Lower leg skin (tissue), 4 donors: ENCODE results near the gene SIX5. TPM values are rescaled to one million over a fixed set of nuclear protein-coding genes. Genes with fewer than 3 reads are reported as not detected.

ENCODE experiments used
- DNase-seq, 2 donors: peaks; one replicate each; pipeline ENCODE4 v3.0.0-alpha.2; 2019; ENCODE audit warnings: low spot score in 2 of 2
- H3K4me3 ChIP-seq: fragments of 200-600 bp; sonication (generic); 2 replicates; pipeline ENCODE4 v1.5.1; 2017; ENCODE audit warnings: mild to moderate bottlenecking, low read depth; ENCODE audit not compliant: poor library complexity, severe bottlenecking
- CTCF ChIP-seq, 3 donors: fragments of 450-650 bp; IDR thresholded peaks; one replicate each; pipeline ENCODE4 v1.5.1; 2016; ENCODE audit warnings: antibody characterized with exemption in 3 of 3, mild to moderate bottlenecking in 3 of 3, moderate library complexity in 2 of 3
- POLR2A ChIP-seq, 2 donors: fragments of 450-650 bp; IDR thresholded peaks; one replicate each; pipeline ENCODE4 v1.6.1; 2016 to 2017; ENCODE audit warnings: antibody characterized with exemption in 2 of 2, mild to moderate bottlenecking in 1 of 2, moderate library complexity in 1 of 2
- WGBS, 2 donors: methylation state at CpG; one replicate each; pipeline ENCODE4 v1.1.5; 2018; 5-methylcytosine and 5-hydroxymethylcytosine counted together
- intact Hi-C: fragments of 100-400 bp; cut with DNase I; formaldehyde crosslinking; loops from one replicate; pipeline ENCODE4 v1.15.0; 2023; ENCODE audit warnings: low total_unique reads
- total RNA-seq, 4 donors: library from RNA; depleted of rRNA; stranded (reverse); fragments of >200 nt; gene quantifications; one replicate each; pipeline ENCODE4 v1.1.0, GENCODE V29; 2016

SIX5 gene
- total RNA-seq, 4 donors from 2014 or later, result 12.6 to 17.3 (median 13.8) TPM

- 72 to 78% methylated on average over 4 of the region's 4 CpGs for WGBS, 2 donors
- TF ChIP-seq POLR2A (IDR thresholded peaks at IDR 0.05) (no peak), CTCF (IDR thresholded peaks at IDR 0.05) (no peak)
- intact Hi-C loops, result no loop called here
- DNase-seq, result no peak
- H3K4me3 ChIP-seq, result no peak overlapping the region
Observed at GRCh38 chr19:45742969-45743368, 26.1 kb downstream of the SIX5 start.

GRCh38 chr19:45739498-45740439 lies 29.3 kb downstream of the SIX5 start:
- WGBS, 2 donors, result 86 to 89% methylated on average over 10 of the region's 10 CpGs
- intact Hi-C loops, result no loop called here
- DNase-seq, result no peak
- H3K4me3 ChIP-seq, result no peak overlapping the region
- TF ChIP-seq POLR2A (IDR thresholded peaks at IDR 0.05), result no peak
- TF ChIP-seq CTCF (IDR thresholded peaks at IDR 0.05), result no peak

GRCh38 chr19:45733160-45733810 lies 35.8 kb downstream of the SIX5 start, which contains the start of gene MEIOSIN:
MEIOSIN (plus strand) TSS chr19:45733439; CDS start chr19:45735377, 1,938 bp downstream.
- intact Hi-C loops, result no loop called here
- H3K4me3 ChIP-seq, result no peak within 1 kb of the TSS
- 92% methylated on average over 44 to 59 of the region's 59 CpGs for WGBS, 2 donors
- no peak for TF ChIP-seq POLR2A (IDR thresholded peaks at IDR 0.05)
- TF ChIP-seq CTCF (IDR thresholded peaks at IDR 0.05), result no peak
- DNase-seq, result no peak

- intact Hi-C loops, result no loop called here
- peak; percentile 96 to 99 for DNase-seq
- 0 to 1% methylated on average over 48 of the region's 48 CpGs for WGBS, 2 donors
Observed at GRCh38 chr19:45730368-45731288, 38.4 kb downstream of the SIX5 start, which contains the start of gene FBXO46. FBXO46 (minus strand) TSS chr19:45730896; CDS start chr19:45713495, 17,401 bp downstream.

More at GRCh38 chr19:45730368-45731288, 38.4 kb downstream of the SIX5 start, which contains the start of gene FBXO46:
- TF ChIP-seq POLR2A (IDR thresholded peaks at IDR 0.05), result peak in 1 of 2 donors; percentile 48
- no peak for TF ChIP-seq CTCF (IDR thresholded peaks at IDR 0.05)
- peak within 1 kb of the TSS; percentile 86 for H3K4me3 ChIP-seq
